GM12864 (cell line): ENCODE data around the gene NR2F2.

Source experiments
- DNase-seq: peaks from one replicate; pipeline ENCODE4 v3.0.0-alpha.2; 2011; ENCODE audit warnings: low read depth
- H3K4me3 ChIP-seq: 2 replicates; pipeline ENCODE4 v1.5.1; 2011; ENCODE audit warnings: mild to moderate bottlenecking, low read depth, low read length, control low read depth
- TF ChIP-seq, protein P1 (sequence below): IDR thresholded peaks from 2 replicates; pipeline ENCODE4 v1.5.1; 2011; ENCODE audit warnings: low read depth, mild to moderate bottlenecking, moderate library complexity, low read length, control low read depth, inconsistent platforms; ENCODE audit errors: missing control alignments

Gene NR2F2

GRCh38 chr15:96352604-96353405 is 22.3 kb downstream of the NR2F2 start:
- no peak for DNase-seq
- TF ChIP-seq, protein P1, sequence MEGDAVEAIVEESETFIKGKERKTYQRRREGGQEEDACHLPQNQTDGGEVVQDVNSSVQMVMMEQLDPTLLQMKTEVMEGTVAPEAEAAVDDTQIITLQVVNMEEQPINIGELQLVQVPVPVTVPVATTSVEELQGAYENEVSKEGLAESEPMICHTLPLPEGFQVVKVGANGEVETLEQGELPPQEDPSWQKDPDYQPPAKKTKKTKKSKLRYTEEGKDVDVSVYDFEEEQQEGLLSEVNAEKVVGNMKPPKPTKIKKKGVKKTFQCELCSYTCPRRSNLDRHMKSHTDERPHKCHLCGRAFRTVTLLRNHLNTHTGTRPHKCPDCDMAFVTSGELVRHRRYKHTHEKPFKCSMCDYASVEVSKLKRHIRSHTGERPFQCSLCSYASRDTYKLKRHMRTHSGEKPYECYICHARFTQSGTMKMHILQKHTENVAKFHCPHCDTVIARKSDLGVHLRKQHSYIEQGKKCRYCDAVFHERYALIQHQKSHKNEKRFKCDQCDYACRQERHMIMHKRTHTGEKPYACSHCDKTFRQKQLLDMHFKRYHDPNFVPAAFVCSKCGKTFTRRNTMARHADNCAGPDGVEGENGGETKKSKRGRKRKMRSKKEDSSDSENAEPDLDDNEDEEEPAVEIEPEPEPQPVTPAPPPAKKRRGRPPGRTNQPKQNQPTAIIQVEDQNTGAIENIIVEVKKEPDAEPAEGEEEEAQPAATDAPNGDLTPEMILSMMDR = no peak
- H3K4me3 ChIP-seq = no peak overlapping the region

GRCh38 chr15:96353416-96353929 is 23.0 kb downstream of the NR2F2 start:
- no peak overlapping the region for H3K4me3 ChIP-seq
- TF ChIP-seq, protein P1 = no peak
- no peak for DNase-seq

DNA sequence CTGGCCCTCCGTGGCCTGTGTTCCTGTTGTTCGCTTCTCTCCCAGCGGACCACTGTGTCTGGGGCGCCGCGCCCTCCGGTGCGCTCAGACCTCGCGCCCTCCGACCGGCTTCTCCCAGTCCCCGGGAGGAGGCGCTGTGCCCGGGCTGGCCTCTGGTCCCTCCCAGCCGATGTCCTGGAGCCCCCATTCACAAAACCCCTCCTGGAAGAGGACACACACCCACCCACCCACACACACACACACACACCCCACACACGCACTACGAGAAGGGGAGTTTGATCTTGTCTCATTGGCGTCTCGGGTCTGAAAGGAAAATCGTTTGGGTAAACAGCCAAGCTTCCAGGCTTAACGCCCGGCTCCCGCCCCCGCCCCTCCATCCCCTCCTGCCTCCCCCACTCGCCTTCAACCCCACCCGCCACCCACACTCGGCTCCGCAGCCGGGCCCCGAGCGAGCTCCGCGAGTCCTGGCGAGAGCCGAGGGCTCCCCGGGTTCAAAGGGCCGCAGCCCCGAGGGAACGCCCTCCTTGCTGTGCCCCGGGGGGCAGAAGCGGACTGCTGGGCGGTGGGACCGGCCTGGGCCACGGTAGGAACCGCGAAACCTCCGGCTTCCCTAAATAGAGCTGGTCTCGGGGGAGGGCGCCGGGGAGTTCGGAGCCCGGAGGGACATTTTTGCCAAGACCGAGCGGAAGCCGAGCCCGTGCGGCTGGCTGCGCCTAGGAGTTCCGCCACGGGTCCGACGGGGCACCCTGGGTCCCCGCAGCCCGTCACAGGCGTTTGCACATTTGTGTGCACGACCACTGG is 23.6 kb downstream of the NR2F2 start:
- TF ChIP-seq, protein P1 = no peak
- H3K4me3 ChIP-seq = no peak overlapping the region
- DNase-seq = no peak

DNA sequence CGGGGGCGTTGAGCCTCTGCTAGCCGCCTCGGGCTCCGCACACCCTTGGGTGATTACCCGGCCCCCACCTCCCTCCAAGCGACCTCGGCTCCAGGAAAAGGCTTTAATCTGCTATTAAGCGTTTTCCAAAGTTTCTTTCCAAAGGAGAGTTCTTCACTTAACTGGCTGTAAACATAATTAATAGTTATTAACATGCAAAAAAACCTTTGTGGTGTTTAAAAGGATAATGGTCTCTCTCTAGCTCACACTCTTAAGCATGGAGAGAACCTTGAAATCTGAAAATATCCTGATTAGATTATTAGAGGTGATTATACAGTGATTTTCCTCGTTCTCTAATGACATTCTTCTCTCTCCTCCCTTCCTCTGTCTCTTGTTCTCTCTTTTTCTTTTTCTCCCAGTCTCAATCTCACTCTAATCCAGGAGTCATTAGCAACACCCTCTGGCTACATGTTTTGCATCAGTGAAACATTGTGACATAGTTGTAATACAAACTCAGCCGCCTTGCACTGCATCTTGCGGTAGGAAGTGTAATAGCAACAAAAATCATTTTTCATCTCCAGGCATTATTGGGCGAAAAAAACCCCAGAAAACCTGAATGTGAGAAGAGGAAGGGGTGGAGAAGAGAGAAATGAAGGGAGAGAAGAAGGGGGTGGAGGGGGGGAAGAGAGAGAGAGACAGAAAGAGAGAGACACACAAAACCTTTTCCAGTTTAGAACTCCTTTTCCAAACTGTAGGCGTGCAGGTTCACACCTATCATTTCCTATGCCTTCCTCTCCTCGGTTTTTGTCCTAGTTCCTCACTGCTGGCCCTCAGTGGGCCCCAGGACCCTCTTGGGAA is 24.4 kb downstream of the NR2F2 start:
- DNase-seq = no peak
- no peak overlapping the region for H3K4me3 ChIP-seq
- TF ChIP-seq, protein P1 = no peak

GRCh38 chr15:96355568-96356187 is 25.2 kb downstream of the NR2F2 start:
- no peak for DNase-seq
- TF ChIP-seq, protein P1 = no peak
- no peak overlapping the region for H3K4me3 ChIP-seq
